ENCODE data around the gene SLC12A7. TPM values are rescaled to one million over a fixed set of nuclear protein-coding genes. Genes with fewer than 3 reads are reported as not detected.
A peak's percentile ranks its signal among the peaks of the same experiment; 100 is the strongest.

The SLC12A7 gene
- total and polyA plus RNA-seq, 2 of the 13 experiments (the other 11 are each of a cell fraction or from before 2014, with no cell fraction given): 14.0 to 18.5 TPM

- 80% methylated on average over 9 of the region's 25 CpGs for WGBS (ENCODE audit: low lambda C conversion rate)
- Histone ChIP-seq H3K9ac (ENCODE audit: insufficient read depth, low read depth, low read length) (no peak overlapping the region), H3K4me2 (ENCODE audit: low read depth, low read length) (no peak overlapping the region), H3K4me3 (replicated peaks in 1 of 3; ENCODE audit: insufficient read depth in 1 of 3, low read depth in 2 of 3, low read length in 3 of 3) (no peak overlapping the region), H3K4me1 (ENCODE audit: insufficient read depth, low read length) (no peaks in the 10 kb centered on the region), H3K79me2 (ENCODE audit: insufficient read depth, low read length) (no peaks in the 10 kb centered on the region), H3K27me3 (ENCODE audit: control insufficient read depth in 1 of 2, insufficient read depth in 2 of 2, low read length in 2 of 2) (peaks cover 0 to 2% of the 10 kb centered on the region in 2 experiments; a peak in 2 of 5 replicates), H2AFZ (ENCODE audit: low read length) (no peak overlapping the region), H3K27ac (ENCODE audit: extremely low read length, insufficient read depth, low read length) (no peak overlapping the region), H3K9me3 (ENCODE audit: low read length) (no peaks in the 10 kb centered on the region), H4K20me1 (ENCODE audit: insufficient read depth, low read length) (no peaks in the 10 kb centered on the region), H3K36me3 (replicated peaks in 1 of 2; ENCODE audit: control insufficient read depth in 1 of 2, insufficient read depth in 2 of 2, low read length in 2 of 2) (no peaks in the 10 kb centered on the region)
- FAIRE-seq (no peak), ATAC-seq (0 out of 3 replicates have a peak, but pooled peaks have one; percentile 11), DNase-seq (ENCODE audit: low spot score) (no peak)
- in situ Hi-C loops (cut with HindIII; ENCODE audit: extremely low pct_ligation_motif_present, low pct_unique_long_range_greater_than_20kb) (no loop called here), intact Hi-C loops (cut with micrococcal nuclease; ENCODE audit: unreplicated experiment) (no loop called here)
- POLR2A ChIA-PET: no interaction called here
- CTCF ChIA-PET (ENCODE audit: low intra/inter-chr PET ratio, low total read pairs): no interaction called here
- BruUV-seq (replicated peaks): no TSS peak
- TF ChIP-seq HHEX (CRISPR knock-in tag; IDR thresholded peaks at IDR 0.05) (no peak), ZNF512B (CRISPR knock-in tag; IDR thresholded peaks at IDR 0.05; ENCODE audit: borderline replicate concordance) (no peak), NFIB (CRISPR knock-in tag; IDR thresholded peaks at IDR 0.05; ENCODE audit: borderline replicate concordance) (no peak), KAT2B (IDR thresholded peaks at IDR 0.05; ENCODE audit: borderline replicate concordance, low read depth, low read length) (no peak), HMGXB4 (CRISPR knock-in tag; IDR thresholded peaks at IDR 0.05; ENCODE audit: borderline replicate concordance in 1 of 2, low read depth in 1 of 2) (no peak), TCF7 (IDR thresholded peaks at IDR 0.05; ENCODE audit: low read depth) (no peak), REPIN1 (CRISPR knock-in tag; IDR thresholded peaks at IDR 0.05; ENCODE audit: borderline replicate concordance, low read depth) (no peak), TBX2 (CRISPR knock-in tag; IDR thresholded peaks at IDR 0.05; ENCODE audit: borderline replicate concordance) (no peak), CREM (IDR thresholded peaks at IDR 0.05) (no peak), CREM (CRISPR knock-in tag; IDR thresholded peaks at IDR 0.05) (no peak), TOE1 (CRISPR knock-in tag; IDR thresholded peaks at IDR 0.05) (no peak), ZNF138 (CRISPR knock-in tag; IDR thresholded peaks at IDR 0.05; ENCODE audit: low read depth) (no peak), ZNF264 (CRISPR knock-in tag; IDR thresholded peaks at IDR 0.05) (no peak), ZNF570 (CRISPR knock-in tag; IDR thresholded peaks at IDR 0.05; ENCODE audit: borderline replicate concordance) (no peak), ZNF451 (CRISPR knock-in tag; IDR thresholded peaks at IDR 0.05) (no peak), ZSCAN25 (CRISPR knock-in tag; IDR thresholded peaks at IDR 0.05) (no peak), ZNF33A (CRISPR knock-in tag; IDR thresholded peaks at IDR 0.05; ENCODE audit: borderline replicate concordance) (no peak), ZBTB2 (CRISPR knock-in tag; IDR thresholded peaks at IDR 0.05; ENCODE audit: low read depth) (no peak), STAG1 (CRISPR knock-in tag; IDR thresholded peaks at IDR 0.05) (no peak)
Observed at GRCh38 chr5:1035421-1036405, 76.2 kb downstream of the SLC12A7 start.
